Activated T-helper 17 cell treated with anti-CD3 and anti-CD28 coated beads, Interleukin-2, amount 50 U/mL, for 72 hours (primary cell): ENCODE data around the gene NAPG. TPM values are rescaled to one million over a fixed set of nuclear protein-coding genes. Genes with fewer than 3 reads are reported as not detected.
"Not testable (repeated sequence)": the region's sequence is repeated elsewhere in the genome, so short reads cannot be mapped to it uniquely, and the experiment has no call there.

Experiments
- ATAC-seq: fragments of 150-1000 bp; cut with Tn5 transposase; replicated peaks from 2 replicates; pipeline ENCODE4 v1.10.0; 2021; ENCODE audit warnings: mild to moderate bottlenecking, moderate library complexity
- H3K27ac Mint-ChIP-seq: one replicate; pipeline ENCODE4 v1.8.0; 2022; ENCODE audit warnings: mixed read lengths
- H3K27me3 Mint-ChIP-seq: one replicate; pipeline ENCODE4 v1.8.0; 2022; ENCODE audit warnings: mixed read lengths
- H3K36me3 Mint-ChIP-seq: one replicate; pipeline ENCODE4 v1.8.0; 2022; ENCODE audit warnings: low read depth, mild to moderate bottlenecking, mixed read lengths
- H3K4me1 Mint-ChIP-seq: one replicate; pipeline ENCODE4 v1.8.0; 2022; ENCODE audit warnings: mixed read lengths
- H3K4me3 Mint-ChIP-seq: one replicate; pipeline ENCODE4 v1.8.0; 2022; ENCODE audit warnings: mild to moderate bottlenecking, mixed read lengths
- H3K9me3 Mint-ChIP-seq: one replicate; pipeline ENCODE4 v1.8.0; 2022; ENCODE audit warnings: mixed read lengths
- total RNA-seq, 2 donors: library from RNA; stranded (reverse); gene quantifications; one replicate each; pipeline ENCODE4 v1.2.3, GENCODE V29; 2022

NAPG gene
- total RNA-seq, 2 donors from 2014 or later: 30.9 to 38.0 TPM

- Mint-ChIP-seq H3K4me1 (peaks cover 16% of the 10 kb centered on the region), H3K36me3 (peaks cover 7% of the 10 kb centered on the region), H3K27me3 (peaks cover 21% of the 10 kb centered on the region), H3K27ac (no peak overlapping the region), H3K9me3 (no peaks in the 10 kb centered on the region), H3K4me3 (no peak overlapping the region)
- no peak for ATAC-seq
These were observed 3.3 kb upstream of the NAPG start for GRCh38 chr18:10522574-10522973.

GRCh38 chr18:10523544-10523943 is 2.3 kb upstream of the NAPG start:
- no peaks in the 10 kb centered on the region for H3K9me3 Mint-ChIP-seq
- peaks cover 22% of the 10 kb centered on the region for H3K4me1 Mint-ChIP-seq
- peaks cover 14% of the 10 kb centered on the region for H3K27me3 Mint-ChIP-seq
- peaks cover 7% of the 10 kb centered on the region for H3K36me3 Mint-ChIP-seq
- ATAC-seq: no peak
- H3K4me3 Mint-ChIP-seq: peak overlapping the region; percentile 83
- H3K27ac Mint-ChIP-seq: no peak overlapping the region

- H3K36me3 Mint-ChIP-seq: peaks cover 7% of the 10 kb centered on the region
- H3K4me1 Mint-ChIP-seq: peaks cover 28% of the 10 kb centered on the region
- H3K4me3 Mint-ChIP-seq: peak overlapping the region; percentile 83
- no peaks in the 10 kb centered on the region for H3K9me3 Mint-ChIP-seq
- peak overlapping the region; percentile 86 for H3K27ac Mint-ChIP-seq
- no peak for ATAC-seq
- H3K27me3 Mint-ChIP-seq: peaks cover 3% of the 10 kb centered on the region
These were observed 1.1 kb upstream of the NAPG start for GRCh38 chr18:10524507-10525370.

- Mint-ChIP-seq H3K27ac (peak overlapping the region; percentile 86), H3K4me3 (peak overlapping the region; percentile 83), H3K27me3 (no peaks in the 10 kb centered on the region), H3K4me1 (peaks cover 33% of the 10 kb centered on the region), H3K36me3 (peaks cover 9% of the 10 kb centered on the region), H3K9me3 (no peaks in the 10 kb centered on the region)
- ATAC-seq: no peak
These were observed 496 bp upstream of the NAPG start for GRCh38 chr18:10525371-10525691.

- no peaks in the 10 kb centered on the region for H3K9me3 Mint-ChIP-seq
- H3K4me3 Mint-ChIP-seq: peak overlapping the region; percentile 83
- ATAC-seq: no peak
- no peaks in the 10 kb centered on the region for H3K27me3 Mint-ChIP-seq
- peak overlapping the region; percentile 86 for H3K27ac Mint-ChIP-seq
- H3K4me1 Mint-ChIP-seq: peaks cover 41% of the 10 kb centered on the region
- peaks cover 16% of the 10 kb centered on the region for H3K36me3 Mint-ChIP-seq
These were observed 728 bp downstream of the NAPG start for GRCh38 chr18:10526561-10526949.

GRCh38 chr18:10528439-10528838 is 2.6 kb downstream of the NAPG start:
- Mint-ChIP-seq H3K4me1 (peaks cover 41% of the 10 kb centered on the region), H3K36me3 (peaks cover 28% of the 10 kb centered on the region), H3K4me3 (peak overlapping the region; percentile 82), H3K9me3 (no peaks in the 10 kb centered on the region), H3K27ac (peak overlapping the region; percentile 97), H3K27me3 (no peaks in the 10 kb centered on the region)
- ATAC-seq: no peak

- peaks cover 34% of the 10 kb centered on the region for H3K4me1 Mint-ChIP-seq
These were observed 4.2 kb downstream of the NAPG start for GRCh38 chr18:10530002-10530401.

GRCh38 chr18:10530852-10531251 is 5.0 kb downstream of the NAPG start:
- Mint-ChIP-seq H3K4me3 (peak overlapping the region; percentile 82), H3K27me3 (no peaks in the 10 kb centered on the region), H3K27ac (peak overlapping the region; percentile 97), H3K4me1 (peaks cover 29% of the 10 kb centered on the region), H3K36me3 (peaks cover 33% of the 10 kb centered on the region), H3K9me3 (no peaks in the 10 kb centered on the region)
- ATAC-seq: peak; percentile 79

More at GRCh38 chr18:10530002-10530401, 4.2 kb downstream of the NAPG start:
- Mint-ChIP-seq H3K9me3 (no peaks in the 10 kb centered on the region), H3K27ac (peak overlapping the region; percentile 97), H3K36me3 (peaks cover 37% of the 10 kb centered on the region), H3K4me3 (peak overlapping the region; percentile 82), H3K27me3 (no peaks in the 10 kb centered on the region)
- no peak for ATAC-seq

- Mint-ChIP-seq H3K27me3 (no peaks in the 10 kb centered on the region), H3K36me3 (peaks cover 53% of the 10 kb centered on the region), H3K27ac (no peak overlapping the region), H3K9me3 (no peaks in the 10 kb centered on the region), H3K4me3 (no peak overlapping the region), H3K4me1 (peaks cover 27% of the 10 kb centered on the region)
- no peak for ATAC-seq
These were observed 7.3 kb downstream of the NAPG start for GRCh38 chr18:10533111-10533510.

- Mint-ChIP-seq H3K27me3 (no peaks in the 10 kb centered on the region), H3K36me3 (peaks cover 76% of the 10 kb centered on the region), H3K27ac (peak overlapping the region; percentile 69), H3K4me3 (no peak overlapping the region), H3K4me1 (peaks cover 14% of the 10 kb centered on the region), H3K9me3 (no peaks in the 10 kb centered on the region)
- peak; percentile 98 for ATAC-seq
These were observed 10.5 kb downstream of the NAPG start for GRCh38 chr18:10536280-10536679.

GRCh38 chr18:10537765-10538164 is 11.9 kb downstream of the NAPG start:
- H3K4me1 Mint-ChIP-seq: peaks cover 14% of the 10 kb centered on the region
- no peak overlapping the region for H3K4me3 Mint-ChIP-seq
- no peaks in the 10 kb centered on the region for H3K27me3 Mint-ChIP-seq
- H3K9me3 Mint-ChIP-seq: no peaks in the 10 kb centered on the region
- peak overlapping the region; percentile 69 for H3K27ac Mint-ChIP-seq
- no peak for ATAC-seq
- H3K36me3 Mint-ChIP-seq: peaks cover 84% of the 10 kb centered on the region

- Mint-ChIP-seq H3K4me1 (peaks cover 14% of the 10 kb centered on the region), H3K36me3 (peaks cover 84% of the 10 kb centered on the region), H3K27ac (peak overlapping the region; percentile 43)
- not testable (repeated sequence) for ATAC-seq, H3K4me3 Mint-ChIP-seq, H3K9me3 Mint-ChIP-seq, H3K27me3 Mint-ChIP-seq
These were observed 13.3 kb downstream of the NAPG start for GRCh38 chr18:10539124-10539523.

- ATAC-seq: no peak
- H3K27ac Mint-ChIP-seq: no peak overlapping the region
- no peak overlapping the region for H3K4me3 Mint-ChIP-seq
- peaks cover 9% of the 10 kb centered on the region for H3K4me1 Mint-ChIP-seq
- peaks cover 99% of the 10 kb centered on the region for H3K36me3 Mint-ChIP-seq
- H3K27me3 Mint-ChIP-seq: no peaks in the 10 kb centered on the region
- no peaks in the 10 kb centered on the region for H3K9me3 Mint-ChIP-seq
These were observed 17.4 kb downstream of the NAPG start for GRCh38 chr18:10543277-10543676.

GRCh38 chr18:10544093-10544748 is 18.4 kb downstream of the NAPG start:
- ATAC-seq: no peak
- H3K4me3 Mint-ChIP-seq: no peak overlapping the region
- H3K27me3 Mint-ChIP-seq: no peaks in the 10 kb centered on the region
- H3K4me1 Mint-ChIP-seq: no peaks in the 10 kb centered on the region
- H3K27ac Mint-ChIP-seq: no peak overlapping the region
- no peaks in the 10 kb centered on the region for H3K9me3 Mint-ChIP-seq
- H3K36me3 Mint-ChIP-seq: peaks cover 99% of the 10 kb centered on the region
